GM18867 (cell line): ENCODE results near the gene COL10A1.
"Not testable (repeated sequence)": the region's sequence is repeated elsewhere in the genome, so short reads cannot be mapped to it uniquely, and the experiment has no call there.

Source experiments
- ATAC-seq: cut with Tn5 transposase; IDR thresholded peaks from one replicate; pipeline ENCODE4 v1.9.1; 2021; ENCODE audit warnings: mild to moderate bottlenecking, moderate library complexity; ENCODE audit not compliant: unreplicated experiment

The COL10A1 gene

DNA sequence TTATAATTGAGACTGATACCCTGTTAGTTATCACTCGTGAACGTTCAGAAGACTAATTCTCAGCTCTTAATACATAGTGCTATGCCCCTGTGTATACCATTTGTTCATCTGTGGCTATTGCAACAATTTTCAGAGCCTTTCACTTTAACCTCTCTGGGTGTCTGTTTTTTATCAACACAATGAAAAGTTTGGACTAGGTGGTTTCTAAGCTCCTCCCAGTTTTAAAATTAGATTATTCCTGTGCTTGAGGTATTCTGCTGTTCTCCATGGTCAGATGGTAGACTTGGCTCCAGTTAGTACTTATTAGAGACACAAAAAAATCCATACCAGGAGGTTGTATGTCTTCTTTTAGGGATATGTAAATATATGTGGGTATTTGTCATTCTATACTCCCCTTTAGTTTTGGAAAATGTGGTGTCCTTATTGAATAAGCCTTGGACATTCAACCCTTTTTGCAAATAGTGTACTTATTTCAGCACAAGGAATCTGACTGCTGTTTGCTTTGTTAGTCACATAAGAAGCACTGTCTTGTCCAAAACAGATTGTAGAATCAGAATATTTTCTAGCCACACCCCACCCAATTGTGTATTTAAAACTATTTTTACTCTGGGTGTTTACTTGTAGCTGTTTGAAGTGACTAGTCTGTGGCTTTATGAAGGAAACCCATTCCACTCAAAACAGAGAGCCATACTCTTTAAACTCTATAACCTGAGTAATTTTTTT is 2.0 kb upstream of the COL10A1 start:
- no peak for ATAC-seq

DNA sequence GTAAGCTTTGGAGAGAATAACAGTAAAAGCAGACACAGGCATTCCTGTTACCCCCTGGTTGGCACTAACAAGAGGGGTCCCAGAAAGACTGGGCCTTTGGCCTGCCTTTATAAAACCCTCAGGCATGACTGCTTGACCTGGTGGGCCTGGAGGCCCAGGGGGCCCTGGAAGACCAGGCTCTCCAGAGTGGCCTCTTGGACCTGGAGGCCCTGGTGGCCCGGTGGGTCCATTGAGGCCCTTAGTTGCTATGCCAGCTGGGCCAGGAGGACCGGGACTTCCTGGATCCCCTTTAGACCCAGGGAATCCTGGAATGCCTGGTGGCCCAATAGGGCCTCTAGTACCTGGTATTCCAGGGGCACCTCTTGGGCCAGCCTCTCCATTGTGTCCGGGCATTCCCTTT is 5.5 kb downstream of the COL10A1 start:
- no peak for ATAC-seq

- no peak for ATAC-seq
These were observed 7.3 kb downstream of the COL10A1 start for GRCh38 chr6:116118608-116119007.

DNA sequence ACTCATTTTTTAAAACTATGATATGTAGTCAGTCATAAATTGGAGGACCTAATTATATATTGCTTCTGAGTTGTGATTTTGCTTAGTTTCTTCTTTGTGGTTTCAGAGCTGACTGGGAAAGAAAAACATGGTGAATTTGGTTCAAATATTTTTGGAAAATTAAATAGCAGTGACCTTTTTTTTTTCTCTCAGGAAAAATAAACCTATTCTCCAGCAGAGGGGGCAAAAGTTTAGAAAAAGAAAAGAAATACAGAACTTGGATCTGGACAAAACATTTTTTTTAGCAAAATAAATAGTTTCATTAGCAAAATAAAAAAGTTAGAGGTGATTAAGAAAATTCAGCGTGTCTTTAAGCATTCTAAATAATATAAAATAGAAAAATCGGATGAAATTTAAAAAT is 10.2 kb downstream of the COL10A1 start:
- no peak for ATAC-seq

DNA sequence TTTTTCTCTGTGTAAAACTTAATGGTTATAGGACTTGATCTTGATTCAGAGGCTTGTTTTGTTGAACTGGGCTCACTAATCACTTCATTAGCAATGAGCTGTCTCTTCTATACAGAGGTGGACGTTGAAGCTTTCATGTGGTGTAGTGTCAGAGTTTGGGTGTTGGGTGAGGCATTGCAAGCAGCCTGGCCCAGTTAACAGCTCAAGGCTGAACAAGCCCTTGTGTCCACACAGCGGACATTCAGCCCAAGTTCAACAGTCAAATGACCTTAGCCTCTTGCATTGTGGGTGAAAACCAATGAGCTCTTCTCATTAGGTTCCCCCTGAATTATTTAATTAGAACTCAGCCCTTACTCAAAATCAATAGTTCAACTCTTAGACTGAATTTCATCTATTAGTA is 12.5 kb downstream of the COL10A1 start:
- no peak for ATAC-seq

GRCh38 chr6:116111552-116112528 is 14.1 kb downstream of the COL10A1 start:
- ATAC-seq, result peak; percentile 69

- ATAC-seq, result no peak
These were observed 17.1 kb downstream of the COL10A1 start for GRCh38 chr6:116108836-116109235.

DNA sequence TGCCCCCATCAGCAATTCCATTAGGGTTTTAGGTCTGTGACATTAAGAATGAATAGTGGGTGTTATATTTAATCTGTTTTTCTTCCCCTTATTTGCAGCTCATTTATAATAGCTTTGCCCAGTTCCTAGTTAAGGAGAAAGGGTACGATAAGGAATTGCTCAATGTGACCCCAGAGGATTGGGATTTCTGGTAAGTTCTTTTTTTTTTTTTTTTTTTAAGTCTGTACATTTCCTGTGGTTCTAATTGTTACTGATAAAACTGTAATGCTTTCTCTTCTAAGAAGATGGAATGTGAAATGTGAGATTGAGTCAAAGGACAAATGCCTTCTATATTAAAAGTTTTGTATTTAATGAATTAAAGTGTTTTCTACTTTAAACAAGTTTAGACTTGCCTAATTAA is 19.8 kb downstream of the COL10A1 start:
- no peak for ATAC-seq

- no peak for ATAC-seq
These were observed 20.7 kb downstream of the COL10A1 start for GRCh38 chr6:116105247-116105646.

GRCh38 chr6:116104636-116105035 is 21.3 kb downstream of the COL10A1 start:
- no peak for ATAC-seq

GRCh38 chr6:116102873-116103272 is 23.1 kb downstream of the COL10A1 start:
- ATAC-seq, result no peak

GRCh38 chr6:116101790-116102189 is 24.1 kb downstream of the COL10A1 start:
- ATAC-seq, result no peak

GRCh38 chr6:116101302-116101718 is 24.6 kb downstream of the COL10A1 start:
- no peak for ATAC-seq

- peak; percentile 86 for ATAC-seq
These were observed 25.3 kb downstream of the COL10A1 start, which contains the start of gene NT5DC1 for GRCh38 chr6:116100419-116101301. TSS of gene NT5DC1 (plus strand) at chr6:116100853. CDS start at chr6:116100931, 78 bp downstream.

DNA sequence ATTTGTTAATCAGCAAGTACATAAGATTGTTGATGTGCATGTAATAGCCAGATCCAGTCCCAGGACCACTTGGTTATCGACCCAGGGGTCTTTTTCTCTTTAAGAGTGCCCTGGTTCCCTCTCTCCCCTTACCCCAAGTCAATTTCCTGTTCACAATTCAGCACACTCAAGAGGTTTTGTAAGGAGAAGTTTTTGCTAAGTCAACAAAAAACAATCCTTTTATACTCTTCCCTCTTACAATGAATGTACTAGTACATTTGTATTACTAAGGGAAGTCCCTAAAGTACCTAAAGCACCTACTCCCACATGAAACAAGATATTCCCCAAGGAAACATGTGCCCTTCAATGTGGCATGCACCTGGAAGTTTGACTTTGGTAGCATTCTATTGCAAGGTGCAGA is 26.9 kb downstream of the COL10A1 start:
- ATAC-seq, result no peak

- ATAC-seq, result no peak
These were observed 28.7 kb downstream of the COL10A1 start for GRCh38 chr6:116096979-116097816.

DNA sequence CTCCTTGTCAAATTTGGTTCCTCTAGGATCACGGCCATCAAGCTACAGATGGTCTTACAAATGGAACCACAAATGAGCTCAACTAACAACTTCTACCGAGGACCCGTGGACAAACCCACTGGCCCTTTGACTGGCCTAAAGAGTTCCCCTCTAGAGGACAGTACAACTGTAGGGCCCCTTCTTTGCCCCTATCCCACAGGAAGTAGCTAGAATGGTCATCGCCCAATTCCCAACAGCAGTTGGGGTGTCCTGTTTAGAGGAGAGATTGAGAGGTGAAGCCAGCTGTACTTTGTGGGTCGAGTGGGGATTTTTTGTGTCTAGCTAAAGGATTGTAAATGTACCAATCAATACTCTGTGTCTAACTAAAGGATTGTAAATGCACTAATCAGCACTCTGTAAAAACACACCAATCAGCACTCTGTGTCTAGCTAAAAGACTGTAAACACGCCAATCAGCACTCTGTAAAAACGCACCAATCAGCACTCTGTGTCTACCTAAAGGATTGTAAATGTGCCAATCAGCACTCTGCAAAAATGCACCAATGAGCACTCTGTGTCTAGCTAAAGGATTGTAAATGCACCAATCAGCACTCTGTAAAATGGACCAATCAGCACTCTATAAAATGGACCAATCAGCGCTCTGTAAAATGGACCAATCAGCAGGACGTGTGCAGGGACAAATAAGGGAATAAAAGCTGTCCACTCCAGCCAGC is 29.7 kb downstream of the COL10A1 start:
- ATAC-seq, result not testable (repeated sequence)

DNA sequence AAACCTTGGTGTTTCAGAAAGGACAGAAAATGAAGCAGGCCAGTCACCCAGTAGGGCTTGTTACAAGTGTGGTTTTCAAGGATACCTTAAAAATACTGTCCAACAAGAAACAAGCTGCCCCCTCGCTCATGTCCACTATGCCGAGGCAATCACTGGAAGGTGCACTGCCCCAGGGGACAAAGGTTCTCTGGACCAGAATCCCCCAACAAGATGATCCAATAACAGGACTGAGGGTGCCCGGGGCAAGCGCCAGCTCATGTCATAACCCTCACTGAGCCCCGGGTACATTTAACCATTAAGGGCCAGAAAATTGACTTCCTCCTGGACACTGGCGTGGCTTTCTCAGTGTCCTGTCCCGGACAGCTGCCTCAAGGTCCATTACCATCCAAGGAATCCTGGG is 31.9 kb downstream of the COL10A1 start:
- ATAC-seq, result no peak

DNA sequence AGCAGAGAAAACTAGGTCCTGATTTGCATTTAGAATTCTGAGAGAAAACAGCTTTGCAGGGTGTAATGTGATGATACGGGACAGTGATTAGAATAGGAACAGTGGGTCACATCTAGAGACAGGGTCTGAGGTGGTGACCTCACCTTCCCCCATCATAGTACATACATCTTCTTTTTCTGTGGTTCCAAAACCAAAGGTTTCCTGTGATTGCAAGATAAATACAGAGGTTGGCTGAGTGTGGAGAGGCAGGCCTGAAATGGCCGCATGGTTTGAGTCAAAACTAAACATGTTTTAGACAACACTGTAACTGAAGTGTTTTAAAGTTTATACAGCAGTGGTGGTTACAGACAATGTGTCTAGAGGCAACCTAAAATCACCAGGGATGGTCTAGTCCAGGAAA is 35.7 kb downstream of the COL10A1 start:
- peak; percentile 54 for ATAC-seq
